ENCODE data around the gene WASHC4.

Gene WASHC4

DNA sequence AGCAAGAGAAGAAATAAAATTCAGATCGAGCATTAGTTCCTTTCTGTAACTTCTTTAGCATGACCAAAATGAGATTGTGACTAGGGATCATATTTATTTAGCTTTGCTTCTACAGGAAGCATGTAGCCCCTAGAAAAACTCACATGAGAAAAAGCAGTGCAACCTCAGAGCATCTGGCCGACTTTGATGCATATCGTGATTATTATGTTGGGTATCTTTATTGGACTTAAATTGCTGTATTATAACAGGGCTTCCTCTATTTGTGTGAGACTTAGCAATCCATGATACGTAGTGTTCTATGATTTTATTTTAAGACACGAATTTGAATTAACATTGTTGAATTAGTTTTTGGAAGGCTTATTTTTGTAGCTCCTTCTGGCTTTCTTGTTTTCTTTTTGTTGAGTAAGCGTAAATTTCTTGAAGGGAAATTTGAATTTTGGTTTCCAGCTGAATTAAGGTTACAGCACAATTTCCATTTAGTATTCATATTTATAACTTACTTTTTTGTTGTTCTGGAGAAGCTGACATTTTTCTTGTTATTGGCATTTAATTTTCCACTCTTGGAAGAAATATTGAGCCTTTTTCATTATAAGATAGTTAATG, 33.9 kb downstream of the WASHC4 start:
- Histone ChIP-seq H3F3A (ENCODE audit: insufficient read depth, low read length) (no peaks in the 10 kb centered on the region), H3K9ac (ENCODE audit: low read length) (no peak overlapping the region), H3K4me2 (ENCODE audit: low read length) (no peak overlapping the region), H3K4me1 (ENCODE audit: insufficient read depth, low read length, severe bottlenecking) (no peaks in the 10 kb centered on the region), H3K27ac (ENCODE audit: low read depth, low read length, poor library complexity, severe bottlenecking) (no peak overlapping the region), H3K27me3 (ENCODE audit: insufficient read depth, low read length) (no peaks in the 10 kb centered on the region), H3K36me3 (ENCODE audit: insufficient read depth, low read length) (peaks cover 59% of the 10 kb centered on the region), H3K9me3 (ENCODE audit: low read length) (no peaks in the 10 kb centered on the region), H2AFZ (ENCODE audit: low read length) (no peak overlapping the region), H3K79me2 (ENCODE audit: insufficient read depth, low read length) (no peaks in the 10 kb centered on the region), H3K4me3 (ENCODE audit: low read depth, low read length, poor library complexity, severe bottlenecking) (no peak overlapping the region), H4K20me1 (ENCODE audit: insufficient read depth, low read length) (no peaks in the 10 kb centered on the region), H3K9me2 (ENCODE audit: low read depth, low read length) (no peaks in the 10 kb centered on the region)
- TF ChIP-seq, protein P1, sequence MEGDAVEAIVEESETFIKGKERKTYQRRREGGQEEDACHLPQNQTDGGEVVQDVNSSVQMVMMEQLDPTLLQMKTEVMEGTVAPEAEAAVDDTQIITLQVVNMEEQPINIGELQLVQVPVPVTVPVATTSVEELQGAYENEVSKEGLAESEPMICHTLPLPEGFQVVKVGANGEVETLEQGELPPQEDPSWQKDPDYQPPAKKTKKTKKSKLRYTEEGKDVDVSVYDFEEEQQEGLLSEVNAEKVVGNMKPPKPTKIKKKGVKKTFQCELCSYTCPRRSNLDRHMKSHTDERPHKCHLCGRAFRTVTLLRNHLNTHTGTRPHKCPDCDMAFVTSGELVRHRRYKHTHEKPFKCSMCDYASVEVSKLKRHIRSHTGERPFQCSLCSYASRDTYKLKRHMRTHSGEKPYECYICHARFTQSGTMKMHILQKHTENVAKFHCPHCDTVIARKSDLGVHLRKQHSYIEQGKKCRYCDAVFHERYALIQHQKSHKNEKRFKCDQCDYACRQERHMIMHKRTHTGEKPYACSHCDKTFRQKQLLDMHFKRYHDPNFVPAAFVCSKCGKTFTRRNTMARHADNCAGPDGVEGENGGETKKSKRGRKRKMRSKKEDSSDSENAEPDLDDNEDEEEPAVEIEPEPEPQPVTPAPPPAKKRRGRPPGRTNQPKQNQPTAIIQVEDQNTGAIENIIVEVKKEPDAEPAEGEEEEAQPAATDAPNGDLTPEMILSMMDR (IDR thresholded peaks at IDR 0.05; ENCODE audit: low read length): no peak
- TF ChIP-seq EZH2 (IDR thresholded peaks at IDR 0.05; ENCODE audit: borderline replicate concordance, low read length): no peak

DNA sequence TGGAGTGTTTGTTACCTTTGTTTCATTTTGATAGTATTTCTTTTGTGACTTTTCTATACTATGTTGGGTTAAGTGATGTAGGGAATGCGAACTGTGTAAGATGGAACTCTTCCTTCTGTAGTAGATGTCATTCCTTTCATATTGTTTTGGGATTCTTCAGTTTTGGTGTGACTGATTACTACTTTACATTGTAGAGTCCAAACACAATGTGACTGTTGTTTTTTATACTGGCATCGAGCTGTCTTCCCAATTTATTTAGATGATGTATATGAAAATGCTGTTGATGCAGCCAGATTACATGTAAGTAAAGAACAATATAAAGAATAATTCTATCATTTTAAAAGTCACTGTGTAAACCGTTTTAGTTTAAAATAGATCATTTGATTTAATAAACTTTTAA, 34.7 kb downstream of the WASHC4 start:
- no peaks in the 10 kb centered on the region for H3F3A ChIP-seq (ENCODE audit: insufficient read depth, low read length)
- no peak overlapping the region for H3K9ac ChIP-seq (ENCODE audit: low read length)
- no peaks in the 10 kb centered on the region for H3K9me2 ChIP-seq (ENCODE audit: low read depth, low read length)
- no peaks in the 10 kb centered on the region for H3K9me3 ChIP-seq (ENCODE audit: low read length)
- H3K27me3 ChIP-seq (ENCODE audit: insufficient read depth, low read length): no peaks in the 10 kb centered on the region
- no peak overlapping the region for H3K4me2 ChIP-seq (ENCODE audit: low read length)
- peaks cover 59% of the 10 kb centered on the region for H3K36me3 ChIP-seq (ENCODE audit: insufficient read depth, low read length)
- H3K4me3 ChIP-seq (ENCODE audit: low read depth, low read length, poor library complexity, severe bottlenecking): no peak overlapping the region
- no peaks in the 10 kb centered on the region for H4K20me1 ChIP-seq (ENCODE audit: insufficient read depth, low read length)
- TF ChIP-seq EZH2 (IDR thresholded peaks at IDR 0.05; ENCODE audit: borderline replicate concordance, low read length): no peak
- TF ChIP-seq, protein P1 (IDR thresholded peaks at IDR 0.05; ENCODE audit: low read length): no peak
- H3K79me2 ChIP-seq (ENCODE audit: insufficient read depth, low read length): no peaks in the 10 kb centered on the region
- no peaks in the 10 kb centered on the region for H3K4me1 ChIP-seq (ENCODE audit: insufficient read depth, low read length, severe bottlenecking)
- H3K27ac ChIP-seq (ENCODE audit: low read depth, low read length, poor library complexity, severe bottlenecking): no peak overlapping the region
- no peak overlapping the region for H2AFZ ChIP-seq (ENCODE audit: low read length)

DNA sequence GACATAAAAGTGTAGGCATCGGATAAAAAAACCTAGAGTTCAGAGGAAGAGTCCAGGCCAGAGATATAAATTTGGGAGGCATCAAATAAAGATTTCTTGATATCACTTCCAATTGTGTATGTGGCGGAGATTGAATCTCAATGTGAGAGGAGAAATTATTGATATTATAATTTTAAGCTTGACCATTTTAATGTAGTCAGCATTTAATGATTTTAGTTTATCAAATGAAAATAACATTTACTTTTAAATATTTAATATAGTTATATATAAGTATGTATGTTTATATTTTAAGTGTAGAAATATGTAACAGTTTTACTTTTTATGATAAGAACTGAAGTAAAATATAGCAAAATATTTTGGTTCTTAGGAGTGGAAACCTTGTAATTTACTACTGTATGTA, 48.7 kb downstream of the WASHC4 start:
- Histone ChIP-seq H3F3A (ENCODE audit: insufficient read depth, low read length) (no peaks in the 10 kb centered on the region), H3K9me3 (ENCODE audit: low read length) (no peaks in the 10 kb centered on the region), H3K79me2 (ENCODE audit: insufficient read depth, low read length) (no peaks in the 10 kb centered on the region), H3K27me3 (ENCODE audit: insufficient read depth, low read length) (no peaks in the 10 kb centered on the region), H3K9me2 (ENCODE audit: low read depth, low read length) (no peaks in the 10 kb centered on the region), H4K20me1 (ENCODE audit: insufficient read depth, low read length) (no peaks in the 10 kb centered on the region), H3K9ac (ENCODE audit: low read length) (no peak overlapping the region), H3K4me3 (ENCODE audit: low read depth, low read length, poor library complexity, severe bottlenecking) (no peak overlapping the region), H3K36me3 (ENCODE audit: insufficient read depth, low read length) (peaks cover 42% of the 10 kb centered on the region), H2AFZ (ENCODE audit: low read length) (no peak overlapping the region), H3K4me1 (ENCODE audit: insufficient read depth, low read length, severe bottlenecking) (no peaks in the 10 kb centered on the region), H3K27ac (ENCODE audit: low read depth, low read length, poor library complexity, severe bottlenecking) (no peak overlapping the region), H3K4me2 (ENCODE audit: low read length) (no peak overlapping the region)
- TF ChIP-seq, protein P1 (IDR thresholded peaks at IDR 0.05; ENCODE audit: low read length): no peak
- TF ChIP-seq EZH2 (IDR thresholded peaks at IDR 0.05; ENCODE audit: borderline replicate concordance, low read length): no peak
